GM12874 (cell line): ENCODE measurements around the gene BBX.

ENCODE experiments used
- TF ChIP-seq, protein P1 (sequence below): IDR thresholded peaks from 2 replicates; pipeline ENCODE4 v1.5.1; 2011; ENCODE audit warnings: low read depth, mild to moderate bottlenecking, control low read depth, low read length, moderate library complexity; ENCODE audit not compliant: insufficient read depth

The BBX gene

DNA sequence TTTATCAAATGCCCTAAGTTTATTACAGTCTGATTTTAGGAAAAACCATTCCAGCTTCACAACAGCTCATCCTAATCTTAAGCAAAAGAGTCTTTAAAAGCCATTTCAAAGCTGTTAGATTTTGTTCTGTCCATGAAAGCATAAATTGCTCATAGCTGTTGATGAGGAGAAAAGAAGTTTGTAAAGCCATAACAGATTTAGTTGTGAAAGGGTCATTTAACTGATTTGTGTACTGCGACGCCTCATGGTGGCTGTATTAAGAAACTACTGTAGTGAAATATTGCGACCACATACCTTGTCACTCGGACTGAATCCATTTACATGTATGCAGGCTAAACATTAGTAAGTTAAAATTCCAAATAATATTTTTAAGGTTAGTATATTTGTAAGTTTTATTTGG lies 20.9 kb downstream of the BBX start:
- TF ChIP-seq, protein P1, sequence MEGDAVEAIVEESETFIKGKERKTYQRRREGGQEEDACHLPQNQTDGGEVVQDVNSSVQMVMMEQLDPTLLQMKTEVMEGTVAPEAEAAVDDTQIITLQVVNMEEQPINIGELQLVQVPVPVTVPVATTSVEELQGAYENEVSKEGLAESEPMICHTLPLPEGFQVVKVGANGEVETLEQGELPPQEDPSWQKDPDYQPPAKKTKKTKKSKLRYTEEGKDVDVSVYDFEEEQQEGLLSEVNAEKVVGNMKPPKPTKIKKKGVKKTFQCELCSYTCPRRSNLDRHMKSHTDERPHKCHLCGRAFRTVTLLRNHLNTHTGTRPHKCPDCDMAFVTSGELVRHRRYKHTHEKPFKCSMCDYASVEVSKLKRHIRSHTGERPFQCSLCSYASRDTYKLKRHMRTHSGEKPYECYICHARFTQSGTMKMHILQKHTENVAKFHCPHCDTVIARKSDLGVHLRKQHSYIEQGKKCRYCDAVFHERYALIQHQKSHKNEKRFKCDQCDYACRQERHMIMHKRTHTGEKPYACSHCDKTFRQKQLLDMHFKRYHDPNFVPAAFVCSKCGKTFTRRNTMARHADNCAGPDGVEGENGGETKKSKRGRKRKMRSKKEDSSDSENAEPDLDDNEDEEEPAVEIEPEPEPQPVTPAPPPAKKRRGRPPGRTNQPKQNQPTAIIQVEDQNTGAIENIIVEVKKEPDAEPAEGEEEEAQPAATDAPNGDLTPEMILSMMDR, result 0 out of 2 replicates have a peak, but pooled peaks have one; percentile 5

DNA sequence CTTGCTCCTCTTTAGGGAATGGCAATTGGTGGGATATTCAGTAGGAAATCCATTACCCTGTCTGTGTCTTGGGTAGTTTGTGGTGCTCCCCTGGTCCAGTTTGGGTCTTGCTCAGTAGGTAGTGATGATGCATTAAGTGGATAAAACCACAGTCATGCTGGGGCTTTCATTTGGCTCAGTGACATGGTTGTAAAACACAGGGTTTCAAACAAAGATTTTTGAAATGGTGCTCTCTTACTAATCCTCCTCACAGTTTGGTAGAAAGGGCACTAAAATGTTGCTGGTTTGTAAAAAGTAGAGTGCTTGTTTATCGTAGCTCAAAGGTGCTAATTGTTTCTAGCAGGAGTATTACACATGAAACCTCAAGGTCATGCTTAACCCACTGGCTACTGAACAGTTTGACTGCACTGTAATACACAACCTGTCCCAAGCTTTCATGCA lies 22.9 kb downstream of the BBX start:
- TF ChIP-seq, protein P1, result no peak

DNA sequence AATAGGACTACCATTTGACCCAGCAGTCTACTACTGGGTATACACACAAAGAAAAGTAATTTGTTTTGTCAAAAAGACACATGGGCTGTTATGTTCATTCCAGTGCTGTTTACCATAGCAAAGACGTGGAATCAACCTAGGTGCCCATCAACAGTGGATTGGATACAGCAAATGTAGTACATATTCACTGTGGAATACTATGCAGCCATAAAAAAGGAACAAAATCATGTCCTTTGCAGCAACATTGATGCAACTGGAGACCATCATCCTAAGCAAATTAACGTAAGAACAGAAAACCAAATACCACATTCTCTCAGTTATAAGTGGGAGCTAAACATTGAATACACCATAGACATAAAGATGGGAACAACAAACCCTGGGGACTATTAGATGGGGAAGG lies 25.8 kb downstream of the BBX start:
- TF ChIP-seq, protein P1, result no peak

DNA sequence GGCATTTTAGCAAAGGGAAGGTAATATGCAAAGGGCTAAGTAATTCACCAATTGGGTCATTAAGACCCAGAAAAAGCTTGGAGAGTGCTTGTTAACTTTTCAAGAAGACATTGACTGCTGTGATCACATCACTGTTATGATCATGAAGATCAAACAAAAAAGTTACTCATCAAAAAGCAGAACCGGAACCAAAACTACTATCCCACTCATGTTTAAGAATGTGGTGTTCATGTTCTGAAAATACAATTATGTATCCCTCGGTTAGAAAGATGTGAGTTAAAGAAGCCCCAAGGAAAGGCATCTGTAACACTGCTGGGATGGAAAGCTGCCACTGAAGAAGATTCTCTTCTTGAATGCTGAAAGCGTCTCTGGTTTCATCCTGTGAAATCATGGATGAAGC lies 32.6 kb downstream of the BBX start:
- TF ChIP-seq, protein P1, result no peak

DNA sequence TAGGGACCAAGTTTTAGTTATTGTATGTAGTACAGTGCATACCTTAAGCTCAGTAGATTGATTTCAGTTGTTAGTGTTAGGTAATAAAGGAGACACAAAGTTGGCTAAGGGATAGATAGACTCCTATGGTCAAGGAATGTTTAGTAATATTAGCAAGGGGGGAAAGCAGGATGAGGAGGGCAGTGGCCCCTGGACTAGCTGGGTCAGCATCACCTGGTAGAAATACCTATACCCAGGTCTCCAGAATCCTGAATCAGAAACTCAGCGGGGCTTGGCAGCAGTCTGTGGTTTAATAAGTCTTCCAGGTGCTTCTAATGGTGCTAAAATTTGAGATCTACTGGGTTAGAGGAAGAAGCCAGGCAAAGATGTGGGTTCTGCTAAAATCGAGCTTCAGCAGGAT lies 35.0 kb downstream of the BBX start:
- TF ChIP-seq, protein P1, result no peak

DNA sequence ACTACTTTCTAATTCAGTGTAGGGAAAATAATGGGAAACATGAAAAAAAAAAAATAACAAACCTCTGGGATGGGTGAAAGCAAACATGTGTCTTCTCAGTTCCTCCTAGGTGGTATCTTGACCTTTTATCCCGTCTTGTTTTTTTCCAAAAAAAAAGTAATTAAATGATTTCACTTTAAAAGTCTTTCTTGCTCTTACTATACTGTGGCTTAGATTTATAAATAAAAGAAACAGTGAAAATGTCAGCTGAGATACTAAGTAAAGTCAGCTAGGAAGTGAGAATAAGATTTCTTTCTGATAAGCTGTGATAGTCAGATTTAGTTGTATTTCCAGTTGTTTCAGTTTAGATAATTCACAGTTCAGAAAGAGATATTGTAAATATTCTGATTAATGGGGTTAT lies 37.4 kb downstream of the BBX start:
- TF ChIP-seq, protein P1, result no peak

DNA sequence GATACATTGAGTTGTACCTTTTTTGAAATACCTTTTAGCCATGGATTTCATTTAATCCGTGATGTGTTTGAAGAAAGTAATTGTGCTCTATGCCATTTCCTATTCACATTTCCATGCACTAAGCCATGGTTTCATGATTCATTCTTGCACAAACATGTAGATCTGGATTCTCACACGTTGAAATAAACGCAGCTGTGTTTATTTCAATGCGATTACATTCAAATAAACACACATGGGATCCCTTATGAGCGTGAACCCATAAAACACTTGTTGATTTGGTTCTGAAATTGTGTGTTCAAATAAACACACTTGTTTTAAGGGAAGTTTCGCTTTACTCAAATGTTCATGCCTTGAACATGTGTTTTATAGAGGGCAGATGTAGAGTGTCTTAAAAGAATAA lies 39.2 kb downstream of the BBX start:
- TF ChIP-seq, protein P1, result no peak

DNA sequence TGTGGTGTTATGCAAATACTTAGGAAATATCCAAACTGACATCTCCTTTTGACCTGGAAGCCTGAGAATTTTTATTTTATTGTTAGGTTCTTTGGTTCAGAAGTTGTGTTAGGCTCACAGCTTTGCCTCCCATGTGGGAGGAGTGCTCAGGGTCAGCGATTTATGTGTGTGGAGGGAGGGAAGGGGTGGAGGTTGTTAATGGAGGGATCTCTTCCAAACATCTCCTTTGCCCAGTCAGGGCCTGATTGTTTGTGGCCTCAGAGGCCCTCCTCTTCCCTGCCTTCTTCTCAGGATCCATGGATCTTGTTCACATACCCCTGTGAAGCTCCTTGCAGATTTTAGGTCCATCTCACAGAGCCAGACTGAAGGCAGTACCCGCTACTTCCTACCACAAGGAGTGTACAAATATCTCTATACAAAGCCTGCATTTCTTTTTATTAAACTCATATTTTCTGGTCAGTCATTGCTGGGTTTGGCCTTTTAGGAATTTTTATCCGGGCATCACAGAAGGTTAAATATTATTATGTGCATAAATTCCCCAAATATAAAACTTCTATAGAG lies 40.3 kb downstream of the BBX start:
- TF ChIP-seq, protein P1, result no peak
